Neural progenitor cell (in vitro differentiated cells): ENCODE measurements around the gene CSRNP2. TPM values are rescaled to one million over a fixed set of nuclear protein-coding genes. Genes with fewer than 3 reads are reported as not detected.
"Not testable (repeated sequence)": the region's sequence is repeated elsewhere in the genome, so short reads cannot be mapped to it uniquely, and the experiment has no call there.

Experiments
- DNase-seq: peaks from one replicate; pipeline ENCODE4 v3.0.0-alpha.2; 2016; ENCODE audit warnings: low spot score
- H2AFZ ChIP-seq: fragments of 200-600 bp; sonication (generic); replicated peaks from 2 replicates; pipeline ENCODE4 v1.6.1; 2016; ENCODE audit warnings: antibody characterized with exemption
- H3F3A ChIP-seq: fragments of 200-600 bp; sonication (generic); 2 replicates; pipeline ENCODE4 v1.6.1; 2016; ENCODE audit warnings: antibody characterized with exemption, low read depth
- H3K27ac ChIP-seq: fragments of 200-600 bp; sonication (generic); 2 replicates; pipeline ENCODE4 v1.5.1; 2016; ENCODE audit warnings: mild to moderate bottlenecking
- H3K27me3 ChIP-seq: fragments of 200-600 bp; sonication (generic); 2 replicates; pipeline ENCODE4 v1.6.1; 2016; ENCODE audit warnings: mild to moderate bottlenecking, moderate library complexity
- H3K36me3 ChIP-seq: fragments of 200-600 bp; sonication (generic); 2 replicates; pipeline ENCODE4 v1.5.1; 2016
- H3K4me1 ChIP-seq: fragments of 200-600 bp; sonication (generic); 2 replicates; pipeline ENCODE4 v1.6.1; 2016; ENCODE audit warnings: mixed run types
- H3K4me2 ChIP-seq: fragments of 200-600 bp; sonication (generic); 2 replicates; pipeline ENCODE4 v1.6.1; 2016
- H3K4me3 ChIP-seq: fragments of 200-600 bp; sonication (generic); 2 replicates; pipeline ENCODE4 v1.5.1; 2016
- H3K79me2 ChIP-seq: fragments of 200-600 bp; sonication (generic); 2 replicates; pipeline ENCODE4 v1.6.1; 2016; ENCODE audit warnings: low read depth
- H3K9ac ChIP-seq: fragments of 200-600 bp; sonication (generic); 2 replicates; pipeline ENCODE4 v1.6.1; 2016
- H3K9me3 ChIP-seq: fragments of 200-600 bp; sonication (generic); 2 replicates; pipeline ENCODE4 v1.5.1; 2016; ENCODE audit warnings: low read depth
- H4K20me1 ChIP-seq: fragments of 200-600 bp; sonication (generic); 2 replicates; pipeline ENCODE4 v1.6.1; 2016; ENCODE audit warnings: low read depth
- H3K27ac Mint-ChIP-seq: 3 replicates; pipeline ENCODE4 v1.8.0; 2021; ENCODE audit warnings: mixed read lengths
- H3K27me3 Mint-ChIP-seq: 2 replicates; pipeline ENCODE4 v1.8.0; 2022; ENCODE audit warnings: low read depth, mild to moderate bottlenecking, inconsistent platforms, moderate library complexity, mixed read lengths; ENCODE audit not compliant: insufficient read depth
- H3K36me3 Mint-ChIP-seq: 3 replicates; pipeline ENCODE4 v1.8.0; 2021; ENCODE audit warnings: mixed read lengths
- H3K4me1 Mint-ChIP-seq: 3 replicates; pipeline ENCODE4 v1.8.0; 2021; ENCODE audit warnings: mixed read lengths
- H3K4me3 Mint-ChIP-seq: 3 replicates; pipeline ENCODE4 v1.8.0; 2021; ENCODE audit warnings: mild to moderate bottlenecking, moderate library complexity, mixed read lengths
- H3K9me3 Mint-ChIP-seq: 3 replicates; pipeline ENCODE4 v1.8.0; 2020; ENCODE audit warnings: mixed read lengths
- EZH2 ChIP-seq: fragments of 200-600 bp; sonication (generic); IDR thresholded peaks from 2 replicates; pipeline ENCODE4 v1.6.1; 2017; ENCODE audit warnings: antibody characterized with exemption, mild to moderate bottlenecking, moderate library complexity
- EZH2phosphoT487 ChIP-seq: fragments of 200-600 bp; sonication (generic); IDR thresholded peaks from 2 replicates; pipeline ENCODE4 v1.6.1; 2017; ENCODE audit warnings: antibody characterized with exemption
- total RNA-seq: library from RNA; depleted of rRNA; stranded (reverse); fragments of >200 nt; gene quantifications from 2 replicates; pipeline ENCODE4 v1.2.3, GENCODE V29; 2015; ENCODE audit warnings: low replicate concordance
- TF ChIP-seq, protein P1 (sequence below): fragments of 200-600 bp; sonication (generic); IDR thresholded peaks from 2 replicates; pipeline ENCODE4 v1.5.1; 2017; ENCODE audit warnings: antibody characterized with exemption, mild to moderate bottlenecking

CSRNP2 gene
- total RNA-seq, 1 donor from 2014 or later: 28.6 TPM

DNA sequence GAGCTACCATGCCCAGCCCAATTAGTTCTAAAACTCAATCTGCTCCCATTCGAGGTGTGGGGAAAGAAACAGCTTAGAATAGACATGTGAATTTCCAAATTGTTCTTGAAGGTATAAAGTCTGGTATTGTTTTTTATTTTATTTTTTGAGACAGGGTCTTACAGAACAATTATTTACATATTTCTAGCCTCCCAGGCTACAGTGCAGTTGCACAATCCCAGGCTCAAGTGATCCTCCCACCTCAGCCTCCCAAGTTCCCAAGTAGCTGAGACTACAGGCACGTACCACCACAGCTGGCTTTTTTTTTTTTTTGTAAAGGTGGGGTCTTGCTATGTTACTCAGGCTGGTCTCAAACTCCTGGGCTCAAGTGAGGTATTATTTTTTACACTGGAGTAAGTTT lies 63.5 kb downstream of the CSRNP2 start:
- Histone ChIP-seq H3K4me2 (no peak overlapping the region), H3K9me3 (no peaks in the 10 kb centered on the region), H3K27me3 (no peaks in the 10 kb centered on the region), H3K4me1 (peaks cover 18% of the 10 kb centered on the region), H4K20me1 (peaks cover 16% of the 10 kb centered on the region), H3F3A (peaks cover 9% of the 10 kb centered on the region), H3K36me3 (no peaks in the 10 kb centered on the region), H2AFZ (no peak overlapping the region), H3K9ac (no peak overlapping the region), H3K4me3 (no peak overlapping the region), H3K27ac (no peak overlapping the region), H3K79me2 (peaks cover 100% of the 10 kb centered on the region)
- TF ChIP-seq, protein P1, sequence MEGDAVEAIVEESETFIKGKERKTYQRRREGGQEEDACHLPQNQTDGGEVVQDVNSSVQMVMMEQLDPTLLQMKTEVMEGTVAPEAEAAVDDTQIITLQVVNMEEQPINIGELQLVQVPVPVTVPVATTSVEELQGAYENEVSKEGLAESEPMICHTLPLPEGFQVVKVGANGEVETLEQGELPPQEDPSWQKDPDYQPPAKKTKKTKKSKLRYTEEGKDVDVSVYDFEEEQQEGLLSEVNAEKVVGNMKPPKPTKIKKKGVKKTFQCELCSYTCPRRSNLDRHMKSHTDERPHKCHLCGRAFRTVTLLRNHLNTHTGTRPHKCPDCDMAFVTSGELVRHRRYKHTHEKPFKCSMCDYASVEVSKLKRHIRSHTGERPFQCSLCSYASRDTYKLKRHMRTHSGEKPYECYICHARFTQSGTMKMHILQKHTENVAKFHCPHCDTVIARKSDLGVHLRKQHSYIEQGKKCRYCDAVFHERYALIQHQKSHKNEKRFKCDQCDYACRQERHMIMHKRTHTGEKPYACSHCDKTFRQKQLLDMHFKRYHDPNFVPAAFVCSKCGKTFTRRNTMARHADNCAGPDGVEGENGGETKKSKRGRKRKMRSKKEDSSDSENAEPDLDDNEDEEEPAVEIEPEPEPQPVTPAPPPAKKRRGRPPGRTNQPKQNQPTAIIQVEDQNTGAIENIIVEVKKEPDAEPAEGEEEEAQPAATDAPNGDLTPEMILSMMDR: no peak
- TF ChIP-seq EZH2 (no peak), EZH2phosphoT487 (no peak)
- H3K9me3 Mint-ChIP-seq: no peaks in the 10 kb centered on the region
- H3K4me3 Mint-ChIP-seq: no peak overlapping the region
- H3K4me1 Mint-ChIP-seq: peaks cover 15% of the 10 kb centered on the region
- H3K36me3 Mint-ChIP-seq: no peaks in the 10 kb centered on the region
- DNase-seq: no peak
- H3K27ac Mint-ChIP-seq: no peak overlapping the region
- H3K27me3 Mint-ChIP-seq: no peaks in the 10 kb centered on the region

DNA sequence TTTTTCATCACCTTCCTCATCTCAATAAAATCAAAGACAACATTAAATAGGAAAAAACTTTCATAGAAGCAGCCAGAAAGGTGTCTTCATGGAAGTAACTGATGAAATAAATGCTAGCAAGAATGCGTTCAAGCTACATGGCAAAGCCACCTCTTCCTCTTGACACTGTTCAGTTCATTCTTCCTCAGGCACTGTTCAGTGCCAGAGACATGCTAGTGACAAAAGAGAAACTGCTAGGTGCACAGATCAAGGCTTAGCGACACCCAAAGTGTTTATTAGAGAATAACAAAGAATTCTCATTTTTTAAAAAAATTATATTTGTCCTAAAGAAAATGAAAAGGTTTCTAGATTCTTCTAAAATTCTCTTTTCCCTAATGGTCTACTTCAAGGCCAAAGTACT lies 64.4 kb downstream of the CSRNP2 start:
- Mint-ChIP-seq H3K36me3 (no peaks in the 10 kb centered on the region), H3K9me3 (no peaks in the 10 kb centered on the region), H3K27ac (no peak overlapping the region), H3K4me1 (peaks cover 7% of the 10 kb centered on the region), H3K4me3 (no peak overlapping the region), H3K27me3 (no peaks in the 10 kb centered on the region)
- Histone ChIP-seq H3K9ac (no peak overlapping the region), H3K9me3 (no peaks in the 10 kb centered on the region), H3K4me1 (peaks cover 12% of the 10 kb centered on the region), H3K4me3 (no peak overlapping the region), H3K27ac (no peak overlapping the region), H3K27me3 (no peaks in the 10 kb centered on the region), H4K20me1 (peaks cover 17% of the 10 kb centered on the region), H3K4me2 (no peak overlapping the region), H2AFZ (no peak overlapping the region), H3K36me3 (no peaks in the 10 kb centered on the region), H3K79me2 (peaks cover 100% of the 10 kb centered on the region), H3F3A (peaks cover 6% of the 10 kb centered on the region)
- DNase-seq: no peak
- TF ChIP-seq, protein P1: no peak
- TF ChIP-seq EZH2: no peak
- TF ChIP-seq EZH2phosphoT487: no peak

DNA sequence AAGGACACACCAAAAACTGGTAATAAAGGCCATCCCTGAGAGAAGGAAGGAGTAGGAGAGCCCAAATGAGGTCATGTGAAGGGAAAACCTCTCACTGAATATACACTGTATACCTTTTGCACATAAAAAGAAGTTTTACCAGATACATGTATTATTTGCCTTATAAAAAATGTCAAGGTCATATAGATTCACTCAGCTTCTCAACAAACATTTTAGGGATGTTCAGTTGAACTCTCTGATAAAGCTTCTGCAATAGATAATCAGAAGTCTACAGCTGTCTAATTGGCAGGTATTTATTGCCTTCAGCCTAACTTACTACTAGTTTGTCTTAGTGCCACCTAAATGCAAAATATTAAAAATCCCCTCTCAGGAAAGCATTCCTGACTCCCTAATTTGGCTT lies 65.9 kb downstream of the CSRNP2 start:
- no peak overlapping the region for H2AFZ ChIP-seq

DNA sequence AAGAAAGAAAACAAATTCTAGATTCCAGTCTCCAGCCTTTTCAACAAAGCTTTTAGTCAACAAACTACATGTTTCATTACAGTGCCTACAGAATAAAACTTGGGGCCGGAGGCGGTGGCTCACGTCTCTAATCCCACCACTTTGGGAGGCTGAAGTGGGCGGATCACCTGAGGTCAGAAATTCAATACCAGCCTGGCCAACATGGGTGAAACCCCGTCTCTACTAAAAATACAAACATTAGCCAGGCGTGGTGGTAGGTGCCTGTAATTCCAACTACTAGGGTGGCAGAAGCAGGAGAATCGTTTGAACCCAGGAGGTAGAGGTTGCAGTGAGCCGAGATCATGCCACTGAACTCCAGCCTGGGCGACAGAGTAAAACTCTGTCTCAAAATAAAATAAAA lies 68.9 kb downstream of the CSRNP2 start:
- not testable (repeated sequence) for H3K27me3 ChIP-seq, H3K36me3 ChIP-seq, H2AFZ ChIP-seq, H3K4me2 ChIP-seq, H3K9ac ChIP-seq, H3K27me3 Mint-ChIP-seq, H3K4me3 ChIP-seq, H3K9me3 ChIP-seq, DNase-seq, H3K4me3 Mint-ChIP-seq, H3K36me3 Mint-ChIP-seq, H3K9me3 Mint-ChIP-seq, H3K27ac Mint-ChIP-seq
- H3K4me1 ChIP-seq: peaks cover 24% of the 10 kb centered on the region
- H3K27ac ChIP-seq: peak overlapping the region; percentile 45
- H3K4me1 Mint-ChIP-seq: peaks cover 23% of the 10 kb centered on the region
- peaks cover 14% of the 10 kb centered on the region for H3F3A ChIP-seq
- peaks cover 26% of the 10 kb centered on the region for H4K20me1 ChIP-seq
- peaks cover 100% of the 10 kb centered on the region for H3K79me2 ChIP-seq

More for the DNA sequence above, 65.9 kb downstream of the CSRNP2 start:
- H3F3A ChIP-seq: peaks cover 10% of the 10 kb centered on the region
- Mint-ChIP-seq H3K9me3 (no peaks in the 10 kb centered on the region), H3K4me3 (no peak overlapping the region), H3K4me1 (peaks cover 12% of the 10 kb centered on the region), H3K36me3 (no peaks in the 10 kb centered on the region), H3K27ac (no peak overlapping the region), H3K27me3 (no peaks in the 10 kb centered on the region)
- no peak for DNase-seq
- TF ChIP-seq EZH2: no peak
- TF ChIP-seq EZH2phosphoT487: no peak
- TF ChIP-seq, protein P1: no peak
- H3K4me3 ChIP-seq: no peak overlapping the region
- H3K79me2 ChIP-seq: peaks cover 100% of the 10 kb centered on the region
- H3K9ac ChIP-seq: no peak overlapping the region
- H3K27ac ChIP-seq: no peak overlapping the region
- H3K4me1 ChIP-seq: peaks cover 14% of the 10 kb centered on the region
- H3K9me3 ChIP-seq: no peaks in the 10 kb centered on the region
- H3K36me3 ChIP-seq: no peaks in the 10 kb centered on the region
- no peaks in the 10 kb centered on the region for H3K27me3 ChIP-seq
- peaks cover 25% of the 10 kb centered on the region for H4K20me1 ChIP-seq
- H3K4me2 ChIP-seq: no peak overlapping the region
